ENCODE results near the gene AKIP1. TPM values are rescaled to one million over a fixed set of nuclear protein-coding genes. Genes with fewer than 3 reads are reported as not detected.
"Not testable (repeated sequence)": the region's sequence is repeated elsewhere in the genome, so short reads cannot be mapped to it uniquely, and the experiment has no call there.

AKIP1 gene, protein sequence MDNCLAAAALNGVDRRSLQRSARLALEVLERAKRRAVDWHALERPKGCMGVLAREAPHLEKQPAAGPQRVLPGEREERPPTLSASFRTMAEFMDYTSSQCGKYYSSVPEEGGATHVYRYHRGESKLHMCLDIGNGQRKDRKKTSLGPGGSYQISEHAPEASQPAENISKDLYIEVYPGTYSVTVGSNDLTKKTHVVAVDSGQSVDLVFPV
- 31.6 and 40.3 TPM in 2 replicates for total RNA-seq (2014; rRNA removed; shearing (Covaris generic))

DNA sequence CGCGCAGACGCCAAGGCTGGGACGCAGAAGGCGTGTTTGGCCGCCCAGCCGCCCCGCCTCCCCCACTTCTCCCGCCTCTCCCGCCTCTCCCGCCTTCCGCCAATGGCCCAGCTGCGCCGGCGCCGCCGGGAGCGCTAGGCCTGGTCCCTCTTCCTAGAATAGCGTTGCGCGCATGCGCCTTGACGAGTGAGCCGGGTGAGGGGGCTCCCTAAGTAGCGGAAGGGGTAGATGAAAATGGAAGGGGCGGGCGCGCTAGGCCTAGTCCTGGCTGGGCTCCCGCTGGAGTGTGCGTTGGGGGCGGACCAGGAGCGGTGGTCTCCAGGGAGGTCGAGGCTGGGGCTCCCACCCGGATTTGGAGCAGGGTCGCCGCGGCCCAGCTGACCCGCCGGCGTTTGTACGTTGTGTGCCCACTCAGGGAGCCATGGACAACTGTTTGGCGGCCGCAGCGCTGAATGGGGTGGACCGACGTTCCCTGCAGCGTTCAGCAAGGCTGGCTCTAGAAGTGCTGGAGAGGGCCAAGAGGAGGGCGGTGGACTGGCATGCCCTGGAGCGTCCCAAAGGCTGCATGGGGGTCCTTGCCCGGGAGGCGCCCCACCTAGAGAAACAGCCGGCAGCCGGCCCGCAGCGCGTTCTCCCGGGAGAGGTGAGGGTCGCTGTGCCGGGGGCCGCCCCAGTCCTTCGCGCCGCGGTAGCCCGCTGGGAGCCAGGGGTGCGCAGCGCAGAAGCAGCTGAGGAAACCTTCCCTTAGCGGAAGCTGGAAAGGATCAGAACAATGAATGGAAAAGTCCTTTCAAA is at the start of gene AKIP1:
AKIP1 (plus strand) TSS at position 161 of the 795 bp plus-strand sequence; CDS start at position 422, 261 bp downstream.
- DNase-seq (ENCODE audit: low read depth) = peak; percentile 98

DNA sequence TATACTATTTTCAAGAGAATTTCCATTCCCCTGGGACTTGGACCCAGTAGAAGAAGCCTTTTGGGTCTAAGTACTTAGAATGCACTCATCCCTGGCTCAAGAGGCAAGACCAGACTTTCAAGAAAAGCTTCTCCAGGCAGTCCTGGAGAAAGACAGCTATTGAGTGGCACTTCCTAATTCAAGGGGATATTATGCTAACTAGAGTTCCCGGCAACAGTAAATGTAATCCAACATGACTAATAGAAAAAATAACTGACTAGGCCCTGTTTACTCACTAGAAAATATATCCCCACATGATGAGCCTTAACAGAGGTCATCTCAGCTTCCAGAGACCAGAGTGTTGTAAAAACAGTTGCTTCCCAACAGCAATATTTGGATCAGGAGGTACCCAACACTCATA is 47.2 kb upstream of the AKIP1 start:
- peak; percentile 28 for DNase-seq (ENCODE audit: low read depth)

DNA sequence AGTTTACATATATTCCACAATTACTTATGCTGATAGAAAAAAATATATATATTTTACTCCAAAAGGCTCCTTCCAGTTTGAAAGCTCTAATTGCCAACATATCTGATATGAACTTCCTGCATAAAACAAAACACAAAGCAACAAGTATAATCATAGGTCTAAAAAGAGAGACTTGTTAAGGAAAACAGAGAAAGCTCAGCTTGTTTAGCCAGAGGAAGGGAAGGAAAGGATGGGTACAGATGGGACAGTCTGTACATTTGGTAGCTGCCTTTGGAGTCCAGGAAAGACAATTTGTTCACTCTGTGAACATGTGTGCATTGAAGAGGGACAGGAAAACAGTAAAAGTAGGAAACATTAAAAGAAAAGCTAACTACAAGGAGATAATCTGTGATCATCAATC is 45.7 kb upstream of the AKIP1 start:
- DNase-seq (ENCODE audit: low read depth) = no peak

DNA sequence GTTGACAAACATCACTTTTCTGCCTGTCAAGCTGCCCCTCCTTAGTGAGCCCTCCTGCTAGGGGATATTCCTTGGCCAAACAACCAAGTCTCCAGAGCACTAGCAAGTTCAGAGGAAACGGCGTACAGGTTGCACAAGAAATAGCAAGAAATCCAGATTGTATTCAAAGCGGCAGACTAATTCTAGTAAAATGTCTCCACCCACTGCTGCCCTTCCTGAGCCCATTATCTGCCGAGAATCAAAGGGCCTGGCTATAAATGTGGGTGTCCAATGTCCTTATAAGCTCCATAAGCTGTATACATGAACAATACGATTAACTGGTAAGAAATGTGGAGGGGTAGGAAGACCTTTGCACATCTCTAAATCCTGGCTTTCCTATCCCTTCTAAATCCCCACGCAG is 44.0 kb upstream of the AKIP1 start:
- no peak for DNase-seq (ENCODE audit: low read depth)

DNA sequence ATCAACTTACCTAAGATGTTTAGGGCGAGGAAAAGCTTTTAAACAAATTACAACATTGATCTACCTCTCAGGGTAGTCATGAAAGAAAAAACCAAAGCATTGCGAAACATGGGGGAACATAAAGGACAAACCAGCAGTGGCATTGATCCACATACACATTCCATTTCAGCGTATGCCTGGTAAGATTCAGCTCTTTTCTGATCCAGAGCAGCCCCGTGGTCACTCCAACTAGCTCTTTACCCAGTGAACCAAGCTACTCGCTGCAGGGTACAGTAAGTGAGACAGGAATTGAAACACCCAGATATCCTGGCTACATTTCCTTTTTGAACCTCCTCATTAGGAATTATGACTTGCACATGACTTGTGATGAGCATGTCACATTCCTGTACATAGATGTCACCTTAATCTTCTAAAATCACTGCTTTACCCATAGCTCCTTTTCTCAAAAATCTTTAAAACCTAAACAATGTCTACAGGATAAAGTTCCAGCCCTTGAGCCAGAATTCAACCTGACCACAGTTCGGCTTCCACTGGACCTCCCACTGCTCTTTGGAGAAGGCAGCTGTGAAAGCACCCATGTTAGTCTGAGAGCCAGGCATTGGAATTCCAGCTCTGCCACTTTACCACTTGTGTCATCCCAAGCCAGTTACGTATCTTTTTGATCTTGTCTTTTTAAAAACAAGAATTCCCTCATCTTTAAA is 42.9 kb upstream of the AKIP1 start:
- DNase-seq (ENCODE audit: low read depth) = peak; percentile 22

DNA sequence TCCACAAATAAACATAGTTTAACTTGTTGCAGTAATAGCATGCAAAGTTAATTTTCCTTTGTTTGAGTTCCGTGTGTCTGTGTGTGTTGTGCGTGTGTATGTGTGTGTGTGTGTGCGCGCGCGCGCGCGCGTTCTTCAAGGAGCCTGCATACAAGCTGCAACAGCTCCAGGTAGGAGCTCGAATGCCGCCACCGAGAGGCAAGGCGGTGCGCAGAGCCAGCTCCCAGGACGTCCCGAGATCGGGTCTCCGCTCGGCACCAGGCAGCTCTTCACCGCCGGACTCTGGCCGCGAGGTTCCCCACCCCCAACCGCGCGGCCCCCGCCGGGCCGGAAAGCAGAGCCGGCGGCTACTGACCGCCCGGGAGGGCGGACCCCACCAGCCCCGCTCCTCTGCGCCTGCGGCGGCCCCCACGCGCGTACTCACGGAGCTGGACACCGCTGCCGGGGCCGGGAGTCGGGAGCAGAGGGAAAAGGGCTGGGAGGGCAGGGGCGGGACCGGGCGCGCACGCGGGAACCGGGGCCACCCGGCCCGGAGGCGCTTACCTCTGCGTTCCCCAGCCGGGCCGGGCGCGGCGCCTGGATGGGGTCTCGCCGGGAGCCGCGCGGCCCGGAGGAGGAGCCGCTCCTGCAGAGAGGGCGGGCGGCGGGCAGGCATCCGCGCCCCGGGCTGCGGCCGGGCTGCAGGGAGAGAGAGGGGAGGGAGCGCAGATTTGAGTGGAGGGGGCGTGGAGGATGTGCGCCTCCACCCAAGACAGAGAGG is 40.4 kb upstream of the AKIP1 start:
- DNase-seq (ENCODE audit: low read depth) = peak; percentile 73

DNA sequence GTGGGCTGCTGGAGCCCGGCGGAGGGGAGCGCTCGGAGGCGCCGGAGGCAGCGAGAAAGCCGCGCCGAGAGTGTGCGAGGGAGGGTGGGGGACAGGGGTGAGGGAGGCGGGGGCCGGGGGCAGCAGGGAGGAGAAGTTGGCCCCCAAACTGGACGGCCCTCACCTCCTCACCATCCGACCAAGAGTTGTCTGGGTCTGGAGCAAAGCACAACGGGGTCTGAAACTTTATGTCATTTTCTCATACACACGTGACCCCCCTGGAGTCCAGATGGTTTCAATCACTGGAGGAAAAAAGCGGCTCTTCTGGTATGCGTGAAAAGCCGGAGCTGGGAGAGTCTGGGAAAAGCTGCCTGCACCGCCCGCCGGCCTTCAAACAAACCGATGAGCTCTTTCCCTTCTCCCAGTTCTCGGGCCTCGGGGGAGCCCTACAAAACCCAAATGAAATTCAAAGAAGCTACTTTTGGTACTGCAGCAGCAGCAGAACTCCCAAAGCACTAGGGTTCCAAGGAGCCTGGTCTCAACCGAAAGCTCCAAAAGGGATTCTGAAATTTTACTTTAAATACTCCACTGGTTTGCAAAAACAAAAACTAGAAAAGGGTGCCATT is 39.7 kb upstream of the AKIP1 start:
- DNase-seq (ENCODE audit: low read depth) = peak; percentile 88

DNA sequence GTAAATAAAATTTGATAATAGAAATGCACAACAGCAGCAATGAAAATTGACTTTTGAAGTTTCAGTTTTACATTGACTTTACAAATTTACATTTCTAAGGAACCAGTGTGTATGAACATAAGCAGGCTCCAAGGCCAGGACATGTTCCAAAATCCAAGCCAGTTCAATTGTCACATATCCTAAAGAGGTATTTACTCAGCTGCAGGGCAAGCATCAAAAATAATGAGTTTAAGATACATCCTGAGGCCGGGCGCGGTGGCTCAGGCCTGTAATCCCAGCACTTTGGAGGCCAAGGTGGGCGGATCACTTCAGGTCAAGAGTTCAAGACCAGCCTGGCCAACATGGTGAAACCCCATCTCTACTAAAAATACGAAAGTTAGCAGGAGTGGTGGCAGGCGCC is 39.0 kb upstream of the AKIP1 start:
- DNase-seq (ENCODE audit: low read depth) = no peak

DNA sequence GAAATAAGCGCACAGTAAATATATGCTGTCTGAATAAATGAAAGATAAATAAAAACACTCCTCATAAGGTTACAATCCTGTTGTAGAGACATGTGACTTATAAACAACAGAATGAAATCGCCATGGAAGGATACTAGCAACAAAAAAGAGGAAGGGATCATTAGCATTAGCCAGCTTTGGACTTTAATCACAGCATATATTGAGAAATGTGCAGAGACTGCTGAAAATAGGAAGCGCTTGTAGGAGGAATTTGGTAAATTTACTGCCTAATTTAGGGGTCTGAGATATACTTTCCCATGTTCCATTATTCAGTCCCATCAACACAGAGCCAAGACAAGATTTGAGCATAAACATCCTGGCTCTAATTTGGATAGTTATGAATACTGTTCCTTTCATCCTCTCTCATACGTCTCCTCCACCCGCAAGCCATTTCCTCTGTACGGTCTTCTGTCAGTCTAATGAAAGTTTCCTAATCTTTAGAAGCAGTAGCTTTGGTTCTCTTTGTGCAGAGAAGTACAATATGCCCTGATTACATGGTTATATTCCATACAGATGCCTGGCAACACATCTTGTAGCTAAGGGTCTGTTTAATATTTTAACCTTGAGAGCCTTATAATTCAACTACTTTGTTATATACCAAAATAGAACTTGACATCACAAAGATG is 37.1 kb upstream of the AKIP1 start:
- DNase-seq (ENCODE audit: low read depth) = no peak

DNA sequence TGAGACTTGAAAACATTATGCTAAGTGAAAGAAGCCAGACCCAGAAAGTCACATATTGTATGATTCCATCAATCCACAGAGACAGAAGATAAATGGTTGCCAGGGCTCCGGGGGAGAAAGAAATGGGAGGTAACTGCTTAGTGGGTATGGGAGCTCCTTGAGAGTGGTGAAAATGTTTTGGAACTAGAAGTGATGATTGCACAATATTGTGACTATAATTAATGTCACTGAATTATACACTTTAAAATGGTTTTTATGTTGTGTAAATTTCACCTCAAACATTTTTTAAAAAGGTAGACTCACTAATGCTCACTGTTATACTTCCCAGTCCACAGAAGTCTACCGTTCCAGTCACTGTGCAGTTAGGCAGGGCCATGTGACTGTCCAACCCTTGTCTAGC is 32.2 kb upstream of the AKIP1 start:
- DNase-seq (ENCODE audit: low read depth) = no peak

DNA sequence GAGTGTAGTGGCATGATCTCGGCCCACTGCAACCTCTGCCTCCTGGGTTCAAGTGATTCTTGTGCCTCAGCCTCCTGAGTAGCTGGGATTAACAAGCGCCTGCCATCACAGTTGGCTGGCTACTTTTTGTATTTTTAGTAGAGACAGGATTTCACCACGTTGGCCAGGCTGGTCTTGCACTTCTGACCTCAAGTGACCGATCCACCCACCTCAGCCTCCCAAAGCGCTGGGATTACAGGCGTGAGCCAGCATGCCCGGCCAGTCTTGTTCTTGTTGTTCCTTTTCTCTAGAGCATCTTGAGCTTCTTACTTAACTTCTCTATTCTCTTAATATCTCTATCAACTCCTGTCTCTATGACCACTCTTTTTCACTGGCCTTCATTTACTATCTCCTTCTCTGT is 29.4 kb upstream of the AKIP1 start:
- DNase-seq (ENCODE audit: low read depth) = not testable (repeated sequence)

DNA sequence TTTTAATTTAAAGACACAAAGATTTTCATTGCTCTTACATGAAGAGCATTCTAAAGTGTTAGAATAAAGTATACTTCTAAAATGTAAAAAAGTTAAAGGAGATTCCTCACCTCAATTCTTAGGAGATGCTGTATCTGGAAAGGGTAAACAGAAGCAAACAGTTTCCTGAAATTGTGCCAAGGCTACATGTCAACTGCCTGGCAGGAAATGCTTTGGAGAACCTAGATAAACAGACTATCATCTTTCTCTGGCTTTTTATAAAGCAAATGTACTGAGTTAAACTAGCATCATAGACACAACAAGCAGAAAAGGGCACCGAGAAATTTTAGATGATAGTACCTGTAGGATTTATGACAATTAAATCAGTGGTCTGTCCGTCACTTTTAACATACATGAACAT is 24.7 kb upstream of the AKIP1 start:
- no peak for DNase-seq (ENCODE audit: low read depth)

DNA sequence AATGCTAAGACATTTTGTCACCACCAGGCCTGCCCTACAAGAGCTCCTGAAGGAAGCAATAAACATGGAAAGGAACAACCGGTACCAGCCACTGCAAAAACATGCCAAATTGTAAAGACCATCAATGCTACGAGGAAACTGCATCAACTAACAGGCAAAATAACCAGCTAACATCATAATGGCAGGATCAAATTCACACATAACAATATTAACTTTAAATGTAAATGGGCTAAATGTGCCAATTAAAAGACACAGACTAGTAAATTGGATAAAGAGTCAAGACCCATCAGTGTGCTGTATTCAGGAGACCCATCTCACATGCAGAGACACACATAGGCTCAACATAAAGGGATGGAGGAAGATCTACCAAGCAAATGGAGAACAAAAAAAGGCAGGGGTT is 19.8 kb upstream of the AKIP1 start:
- not testable (repeated sequence) for DNase-seq (ENCODE audit: low read depth)

DNA sequence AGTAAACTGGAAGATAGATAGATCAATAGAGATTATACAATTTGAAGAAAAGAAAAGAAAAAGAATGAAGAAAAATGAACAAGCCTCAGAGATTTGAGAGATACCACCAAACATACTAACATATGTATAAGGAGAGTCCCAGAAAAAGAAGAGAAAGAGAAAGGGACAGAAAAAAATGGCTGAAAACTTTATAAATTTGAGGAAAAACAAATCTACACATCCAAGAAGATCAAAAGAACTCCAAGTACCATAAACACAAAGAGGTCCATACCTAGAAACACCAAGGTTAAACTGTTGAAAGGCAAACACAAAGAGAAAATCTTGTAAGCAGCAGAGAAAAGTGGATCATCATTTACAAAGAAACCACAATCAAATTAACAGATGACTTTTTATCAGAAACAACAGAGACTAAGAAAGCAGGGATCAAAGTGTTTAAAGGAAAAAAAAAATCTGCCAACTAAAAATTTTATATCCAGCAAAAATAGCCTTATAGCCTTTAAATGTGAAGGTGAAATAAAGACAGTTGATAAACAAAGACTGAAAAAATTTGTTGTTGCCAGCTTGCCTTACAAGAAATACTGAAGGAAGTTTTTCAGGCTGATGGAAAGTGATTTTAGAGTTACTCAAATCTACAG is 11.8 kb upstream of the AKIP1 start:
- no peak for DNase-seq (ENCODE audit: low read depth)

DNA sequence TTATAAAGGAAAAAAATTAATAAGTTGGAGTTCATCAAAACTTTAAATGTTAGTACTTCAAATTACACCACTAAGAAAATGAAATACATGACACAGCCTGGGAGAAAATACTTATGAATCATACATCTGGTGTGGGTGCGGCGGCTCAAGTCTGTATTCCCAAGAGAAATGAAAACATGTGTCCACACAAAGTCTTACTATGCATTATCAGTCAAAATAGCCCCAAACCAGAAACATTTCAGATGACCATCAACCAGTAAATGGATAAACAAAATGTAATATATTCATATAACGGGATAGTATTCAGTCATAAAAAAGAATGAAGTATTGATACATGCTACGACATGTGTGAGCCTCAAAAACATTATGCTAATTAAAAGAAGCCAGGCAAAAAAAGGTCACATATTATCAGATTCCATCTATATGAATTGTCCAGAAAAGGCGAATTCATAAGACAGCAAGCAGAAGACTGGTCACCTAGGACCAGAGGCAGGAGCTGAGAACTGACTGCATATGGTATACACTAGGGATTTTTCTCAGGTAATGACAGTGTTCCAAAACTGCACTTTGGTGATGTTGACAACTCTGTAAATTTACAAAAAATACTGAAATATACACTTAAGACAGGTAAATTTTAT is 5.3 kb upstream of the AKIP1 start:
- peak; percentile 64 for DNase-seq (ENCODE audit: low read depth)

DNA sequence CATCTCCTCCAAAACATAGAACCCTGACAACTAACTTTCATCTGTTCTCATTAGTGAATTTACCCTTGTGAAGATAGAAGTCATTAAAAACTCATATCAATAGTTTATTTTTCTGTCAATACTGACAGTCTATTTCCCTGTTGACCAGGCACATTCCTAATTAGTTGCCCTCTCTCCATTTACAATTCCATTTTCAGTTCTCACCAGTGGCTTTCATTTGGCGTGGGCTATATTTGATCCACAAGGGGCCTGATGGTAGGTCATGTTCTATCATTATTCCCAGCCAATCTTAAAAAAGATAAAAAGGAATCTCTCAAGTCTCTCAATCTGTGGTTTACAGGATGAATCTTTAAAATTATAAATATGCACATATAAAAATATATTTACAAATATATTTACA is 3.9 kb upstream of the AKIP1 start:
- no peak for DNase-seq (ENCODE audit: low read depth)

DNA sequence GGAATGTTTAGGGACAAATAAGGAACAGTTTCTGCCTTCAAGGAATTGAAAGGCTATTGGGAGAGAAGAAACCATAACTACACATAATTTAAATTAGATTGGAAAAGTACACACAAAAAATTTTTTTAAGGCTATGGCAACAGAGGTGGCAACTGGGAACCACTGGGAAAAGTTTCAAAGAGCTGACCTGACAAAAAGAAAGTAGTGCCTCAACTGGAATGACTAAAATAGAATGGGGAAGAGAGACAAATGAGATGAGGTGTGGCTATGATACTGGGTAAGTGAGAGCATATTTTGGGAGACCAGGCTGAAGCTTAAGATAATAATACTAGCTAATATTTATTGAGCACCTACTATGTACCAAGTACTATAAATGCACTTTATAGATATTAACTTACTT is 2.9 kb upstream of the AKIP1 start:
- DNase-seq (ENCODE audit: low read depth) = no peak

DNA sequence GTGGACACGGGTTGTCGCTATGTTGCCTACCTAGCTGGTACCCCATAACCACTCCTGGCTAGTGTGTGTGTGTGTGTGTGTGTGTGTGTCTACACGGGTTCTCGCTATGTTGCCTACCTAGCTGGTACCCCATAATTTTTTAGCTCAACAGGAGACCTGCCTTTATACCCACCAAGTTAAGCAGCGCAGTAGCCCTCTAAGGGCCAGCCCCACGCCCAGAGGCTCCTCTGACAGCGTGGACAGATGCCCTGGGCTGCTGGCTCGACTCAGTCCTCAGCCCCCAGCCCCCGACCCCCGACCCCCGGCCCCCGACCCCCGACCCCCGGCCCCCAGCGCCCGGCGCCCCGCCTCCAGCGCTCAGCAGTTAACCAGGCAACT is 351 bp upstream of the AKIP1 start:
- no peak for DNase-seq (ENCODE audit: low read depth)

DNA sequence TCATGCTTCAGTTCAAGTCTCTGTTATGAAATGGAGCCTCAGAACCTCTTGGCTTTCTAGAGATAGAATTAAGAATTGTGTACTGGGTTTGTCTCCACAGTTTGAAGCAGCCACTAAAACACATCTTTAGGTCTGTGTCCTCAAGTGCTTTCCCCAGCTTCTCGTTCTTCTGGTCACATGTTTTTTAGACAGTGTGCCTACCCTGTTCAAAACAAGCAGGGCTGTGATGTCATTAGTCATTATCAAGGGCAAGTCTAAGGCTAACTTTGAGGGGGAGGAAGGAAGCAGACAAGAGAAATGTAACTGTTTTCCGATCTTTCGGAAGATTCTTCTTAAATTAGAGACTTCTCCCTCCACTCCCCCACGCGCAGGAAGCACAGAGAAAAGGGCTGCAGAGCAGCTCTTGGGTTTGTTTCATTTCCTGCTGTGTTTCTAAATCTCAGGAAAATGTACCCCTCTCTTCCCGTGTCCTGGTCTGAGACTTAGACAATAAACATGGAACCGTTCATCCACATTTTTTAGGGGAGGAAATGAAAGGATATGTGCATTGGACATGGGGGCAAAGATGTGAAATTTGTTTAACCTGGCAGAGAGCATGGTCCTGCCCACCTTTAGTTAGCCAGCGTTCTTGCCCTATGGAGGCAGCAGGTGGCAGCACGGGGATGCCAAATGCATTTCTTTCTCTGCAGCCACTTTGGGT is 3.1 kb downstream of the AKIP1 start:
- DNase-seq (ENCODE audit: low read depth) = peak; percentile 42

DNA sequence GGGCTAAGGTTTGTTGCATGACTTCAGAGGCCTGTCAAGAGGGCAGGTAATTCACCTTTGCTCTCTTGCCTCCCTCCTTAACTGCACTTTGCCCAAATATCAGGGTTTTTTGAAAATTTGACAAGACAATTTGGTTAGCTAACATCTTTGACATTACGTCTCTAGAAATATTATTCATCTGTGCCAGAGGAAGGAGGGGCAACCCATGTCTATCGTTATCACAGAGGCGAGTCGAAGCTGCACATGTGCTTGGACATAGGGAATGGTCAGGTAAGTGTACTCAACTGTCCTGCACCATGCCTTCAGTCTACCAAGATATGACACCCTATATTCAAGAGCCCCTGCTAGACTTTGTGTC is 3.7 kb downstream of the AKIP1 start:
- DNase-seq (ENCODE audit: low read depth) = no peak
